Neuronal stem cell (in vitro differentiated cells): ENCODE measurements around the gene SF3B2.

Experiments used
- DNase-seq: peaks from one replicate; pipeline ENCODE4 v3.0.0-alpha.2; 2013; ENCODE audit warnings: low spot score
- H2AFZ ChIP-seq: one replicate; pipeline ENCODE4 v1.6.1; 2013; ENCODE audit warnings: mild to moderate bottlenecking, low read length, inconsistent platforms
- H2AK5ac ChIP-seq: 2 replicates; pipeline ENCODE4 v1.6.1; 2013; ENCODE audit warnings: low read depth, mild to moderate bottlenecking, inconsistent platforms, low read length, moderate library complexity, mixed read lengths
- H2BK120ac ChIP-seq: 2 replicates; pipeline ENCODE4 v1.6.1; 2013; ENCODE audit warnings: low read depth, mild to moderate bottlenecking, inconsistent platforms, low read length, moderate library complexity, mixed read lengths
- H2BK12ac ChIP-seq: one replicate; pipeline ENCODE4 v1.6.1; 2013; ENCODE audit warnings: low read length, inconsistent platforms
- H2BK15ac ChIP-seq: 2 replicates; pipeline ENCODE4 v1.6.1; 2013; ENCODE audit warnings: mild to moderate bottlenecking, low read length, inconsistent platforms, mixed read lengths
- H2BK5ac ChIP-seq: one replicate; pipeline ENCODE4 v1.6.1; 2013; ENCODE audit warnings: inconsistent platforms, mild to moderate bottlenecking, low read length, moderate library complexity
- H3K14ac ChIP-seq: one replicate; pipeline ENCODE4 v1.6.1; 2013; ENCODE audit warnings: low read length, inconsistent platforms
- H3K18ac ChIP-seq: 2 replicates; pipeline ENCODE4 v1.6.1; 2013; ENCODE audit warnings: low read length, inconsistent platforms
- H3K23ac ChIP-seq: 2 replicates; pipeline ENCODE4 v1.6.1; 2013; ENCODE audit warnings: low read depth, mild to moderate bottlenecking, mixed read lengths, low read length, inconsistent platforms; ENCODE audit not compliant: poor library complexity
- H3K27ac ChIP-seq: replicated peaks from 3 replicates; pipeline ENCODE4 v1.5.1; 2013; ENCODE audit warnings: low read length, inconsistent platforms
- H3K27me3 ChIP-seq, 3 experiments: 2 replicates each; pipeline ENCODE4 v1.6.1; 2013; ENCODE audit warnings: low read length in 3 of 3, mild to moderate bottlenecking in 2 of 3, inconsistent platforms in 1 of 3, low read depth in 1 of 3, mixed read lengths in 1 of 3, moderate library complexity in 1 of 3; ENCODE audit not compliant: control insufficient read depth in 3 of 3, insufficient read depth in 3 of 3
- H3K36me3 ChIP-seq, 2 donors: replicated peaks in 1 of 2; 2 replicates each; pipeline ENCODE4 v1.6.1; 2013; ENCODE audit warnings: low read length in 2 of 2; ENCODE audit not compliant: control insufficient read depth in 2 of 2, insufficient read depth in 2 of 2
- H3K4ac ChIP-seq: 2 replicates; pipeline ENCODE4 v1.6.1; 2013; ENCODE audit warnings: inconsistent platforms, mild to moderate bottlenecking, low read length, moderate library complexity
- H3K4me1 ChIP-seq, 2 donors: 1 replicate in 1 of 2; 2 replicates in 1 of 2; pipeline ENCODE4 v1.6.1; 2013; ENCODE audit warnings: low read length in 2 of 2, low read depth in 1 of 2; ENCODE audit not compliant: control insufficient read depth in 2 of 2, insufficient read depth in 1 of 2
- H3K4me2 ChIP-seq: one replicate; pipeline ENCODE4 v1.6.1; 2013; ENCODE audit warnings: mild to moderate bottlenecking, low read length, inconsistent platforms; ENCODE audit not compliant: insufficient read depth, poor library complexity, severe bottlenecking
- H3K4me3 ChIP-seq, 2 donors: 2 replicates each; pipeline ENCODE4 v1.5.1; 2013; ENCODE audit warnings: low read length in 2 of 2, mild to moderate bottlenecking in 2 of 2, inconsistent platforms in 1 of 2, moderate library complexity in 1 of 2
- H3K79me1 ChIP-seq: one replicate; pipeline ENCODE4 v1.6.1; 2013; ENCODE audit warnings: low read depth, mild to moderate bottlenecking, inconsistent platforms, low read length, moderate library complexity
- H3K9ac ChIP-seq: one replicate; pipeline ENCODE4 v1.6.1; 2013; ENCODE audit warnings: mild to moderate bottlenecking, low read depth, low read length, inconsistent platforms; ENCODE audit not compliant: poor library complexity
- H3K9me3 ChIP-seq, 2 donors: replicated peaks in 1 of 2; 2 replicates each; pipeline versions ENCODE3 to v1.6.1; 2013; ENCODE audit warnings: low read length in 2 of 2, mild to moderate bottlenecking in 2 of 2, inconsistent platforms in 1 of 2, low read depth in 1 of 2, mixed read lengths in 1 of 2, moderate library complexity in 1 of 2; ENCODE audit not compliant: control insufficient read depth in 2 of 2, insufficient read depth in 1 of 2
- H4K8ac ChIP-seq: one replicate; pipeline ENCODE4 v1.6.1; 2013; ENCODE audit warnings: low read depth, mild to moderate bottlenecking, inconsistent platforms, low read length, moderate library complexity
- H4K91ac ChIP-seq: one replicate; pipeline ENCODE4 v1.6.1; 2013; ENCODE audit warnings: low read length, low read depth, mild to moderate bottlenecking, inconsistent platforms; ENCODE audit not compliant: poor library complexity
- WGBS, 2 donors: extraction: QIAGEN DNeasy Blood & Tissue Kit; methylation state at CpG; one replicate each; pipeline ENCODE4 v1.1.7; 2013; ENCODE audit warnings: missing lambda C conversion rate in 2 of 2, mixed read lengths in 1 of 2; ENCODE audit not compliant: insufficient read length in 2 of 2, insufficient replicate concordance in 1 of 2; ENCODE audit errors: extremely low coverage in 2 of 2; 5-methylcytosine and 5-hydroxymethylcytosine counted together

Gene SF3B2

GRCh38 chr11:66012371-66012945 is 39.7 kb upstream of the SF3B2 start:
- H4K91ac ChIP-seq = no peak overlapping the region
- H2BK120ac ChIP-seq = no peak overlapping the region
- H2BK5ac ChIP-seq = peak overlapping the region; percentile 32
- H3K27me3 ChIP-seq = peaks cover 0 to 65% (median 20%) of the 10 kb centered on the region in 3 experiments
- H3K4me3 ChIP-seq = peak overlapping the region in 1 of 2 donors; percentile 65
- no peak overlapping the region for H3K4ac ChIP-seq
- H4K8ac ChIP-seq = no peak overlapping the region
- WGBS, 2 donors = no CpG with 5 or more reads among the region's 12 CpGs
- peak overlapping the region; percentile 49 for H3K23ac ChIP-seq
- H3K14ac ChIP-seq = no peak overlapping the region
- no peak for DNase-seq
- H3K79me1 ChIP-seq = no peaks in the 10 kb centered on the region
- no peak overlapping the region for H2BK15ac ChIP-seq
- H3K36me3 ChIP-seq = no peaks in the 10 kb centered on the region
- no peak overlapping the region for H3K18ac ChIP-seq
- H3K4me1 ChIP-seq = peaks cover 2 to 5% of the 10 kb centered on the region in 2 donors
- H2BK12ac ChIP-seq = no peak overlapping the region
- peak overlapping the region; percentile 9 for H3K9ac ChIP-seq
- no peak overlapping the region for H2AFZ ChIP-seq
- peaks cover 0 to 2% of the 10 kb centered on the region in 2 donors for H3K9me3 ChIP-seq
- no peak overlapping the region for H3K27ac ChIP-seq
- no peak overlapping the region for H3K4me2 ChIP-seq
- H2AK5ac ChIP-seq = no peak overlapping the region

- no peak overlapping the region for H4K91ac ChIP-seq
- no peak overlapping the region for H2AK5ac ChIP-seq
- H2BK15ac ChIP-seq = no peak overlapping the region
- H3K18ac ChIP-seq = no peak overlapping the region
- H3K27ac ChIP-seq = no peak overlapping the region
- peaks cover 0 to 68% (median 20%) of the 10 kb centered on the region in 3 experiments for H3K27me3 ChIP-seq
- H3K36me3 ChIP-seq = no peaks in the 10 kb centered on the region
- H4K8ac ChIP-seq = no peak overlapping the region
- no peak overlapping the region for H3K23ac ChIP-seq
- no CpG with 5 or more reads among the region's 12 CpGs for WGBS, 2 donors
- no peak overlapping the region for H3K14ac ChIP-seq
- H2BK12ac ChIP-seq = no peak overlapping the region
- no peak overlapping the region for H2BK5ac ChIP-seq
- H3K4me2 ChIP-seq = no peak overlapping the region
- no peaks in the 10 kb centered on the region for H3K79me1 ChIP-seq
- no peak overlapping the region for H2BK120ac ChIP-seq
- H3K4me1 ChIP-seq = peaks cover 4 to 5% of the 10 kb centered on the region in 2 donors
- no peak overlapping the region for H3K4ac ChIP-seq
- H3K9ac ChIP-seq = no peak overlapping the region
- peak overlapping the region in 1 of 2 donors; percentile 65 for H3K4me3 ChIP-seq
- H2AFZ ChIP-seq = no peak overlapping the region
- H3K9me3 ChIP-seq = peaks cover 0 to 2% of the 10 kb centered on the region in 2 donors
- DNase-seq = no peak
These were observed 39.0 kb upstream of the SF3B2 start for GRCh38 chr11:66012946-66013761.

GRCh38 chr11:66013762-66014100 is 38.4 kb upstream of the SF3B2 start:
- Histone ChIP-seq H3K9me3 (peaks cover 0 to 2% of the 10 kb centered on the region in 2 donors), H3K27ac (no peak overlapping the region), H3K36me3 (no peaks in the 10 kb centered on the region), H2BK5ac (no peak overlapping the region), H3K4ac (no peak overlapping the region), H2BK120ac (no peak overlapping the region), H3K14ac (no peak overlapping the region), H2BK15ac (peak overlapping the region; percentile 37), H2AK5ac (peak overlapping the region; percentile 86), H2BK12ac (no peak overlapping the region), H3K9ac (no peak overlapping the region), H3K18ac (no peak overlapping the region), H4K8ac (no peak overlapping the region), H3K27me3 (peaks cover 0 to 74% (median 20%) of the 10 kb centered on the region in 3 experiments), H3K4me2 (no peak overlapping the region), H3K79me1 (no peaks in the 10 kb centered on the region), H4K91ac (no peak overlapping the region), H3K23ac (no peak overlapping the region), H2AFZ (no peak overlapping the region), H3K4me3 (no peak overlapping the region), H3K4me1 (peaks cover 3 to 4% of the 10 kb centered on the region in 2 donors)
- WGBS, 2 donors = no CpG with 5 or more reads among the region's 7 CpGs
- no peak for DNase-seq

- H3K79me1 ChIP-seq = no peaks in the 10 kb centered on the region
- H2AFZ ChIP-seq = no peak overlapping the region
- no peak overlapping the region for H3K14ac ChIP-seq
- peak overlapping the region; percentile 57 for H3K18ac ChIP-seq
- H3K9me3 ChIP-seq = peaks cover 0 to 2% of the 10 kb centered on the region in 2 donors
- peak overlapping the region; percentile 56 for H2AK5ac ChIP-seq
- H3K27ac ChIP-seq = no peak overlapping the region
- H3K36me3 ChIP-seq = no peaks in the 10 kb centered on the region
- H3K4me1 ChIP-seq = peaks cover 3 to 4% of the 10 kb centered on the region in 2 donors
- H3K4me3 ChIP-seq = no peak overlapping the region
- no peak overlapping the region for H2BK5ac ChIP-seq
- no peak overlapping the region for H3K9ac ChIP-seq
- H3K23ac ChIP-seq = peak overlapping the region; percentile 31
- H3K4me2 ChIP-seq = no peak overlapping the region
- H3K4ac ChIP-seq = no peak overlapping the region
- no peak for DNase-seq
- no CpG with 5 or more reads among the region's 6 CpGs for WGBS, 2 donors
- H4K91ac ChIP-seq = no peak overlapping the region
- no peak overlapping the region for H2BK12ac ChIP-seq
- H3K27me3 ChIP-seq = peaks cover 0 to 71% (median 20%) of the 10 kb centered on the region in 3 experiments
- no peak overlapping the region for H4K8ac ChIP-seq
- peak overlapping the region; percentile 31 for H2BK120ac ChIP-seq
- peak overlapping the region; percentile 75 for H2BK15ac ChIP-seq
These were observed 37.2 kb upstream of the SF3B2 start for GRCh38 chr11:66014804-66015453.
